HG03575 (cell line): ENCODE measurements around the gene FGFR2.
"Not testable (repeated sequence)": the region's sequence is repeated elsewhere in the genome, so short reads cannot be mapped to it uniquely, and the experiment has no call there.

Experiments used
- ATAC-seq: cut with Tn5 transposase; IDR thresholded peaks from one replicate; pipeline ENCODE4 v1.9.1; 2021; ENCODE audit not compliant: unreplicated experiment, insufficient number of reproducible peaks, low FRiP score; ENCODE audit errors: extremely low read depth

Gene FGFR2

DNA sequence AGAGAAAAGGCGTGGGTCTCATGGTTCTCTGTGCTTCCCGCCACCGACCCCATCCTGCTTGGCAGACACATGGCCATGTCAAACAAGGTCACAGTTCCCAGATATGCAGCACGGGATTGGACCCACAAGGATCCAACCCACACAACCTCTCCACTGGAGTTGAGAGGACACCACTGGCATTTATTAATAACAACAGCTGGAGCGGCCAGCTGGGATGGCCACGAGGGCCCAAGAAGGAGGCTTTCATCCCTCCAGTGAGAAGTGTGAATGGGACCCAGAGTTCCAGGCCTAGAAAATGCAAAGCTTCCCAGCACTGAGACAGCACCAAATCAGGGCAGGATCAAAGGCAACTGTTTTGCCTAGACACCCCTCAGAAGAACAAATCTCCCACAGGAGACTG is 31.5 kb downstream of the FGFR2 start:
- no peak for ATAC-seq

GRCh38 chr10:121559326-121560026 is 38.8 kb downstream of the FGFR2 start:
- ATAC-seq, result no peak

GRCh38 chr10:121558238-121558637 is 40.0 kb downstream of the FGFR2 start:
- no peak for ATAC-seq

- ATAC-seq, result no peak
These were observed 41.2 kb downstream of the FGFR2 start for GRCh38 chr10:121556918-121557573.

DNA sequence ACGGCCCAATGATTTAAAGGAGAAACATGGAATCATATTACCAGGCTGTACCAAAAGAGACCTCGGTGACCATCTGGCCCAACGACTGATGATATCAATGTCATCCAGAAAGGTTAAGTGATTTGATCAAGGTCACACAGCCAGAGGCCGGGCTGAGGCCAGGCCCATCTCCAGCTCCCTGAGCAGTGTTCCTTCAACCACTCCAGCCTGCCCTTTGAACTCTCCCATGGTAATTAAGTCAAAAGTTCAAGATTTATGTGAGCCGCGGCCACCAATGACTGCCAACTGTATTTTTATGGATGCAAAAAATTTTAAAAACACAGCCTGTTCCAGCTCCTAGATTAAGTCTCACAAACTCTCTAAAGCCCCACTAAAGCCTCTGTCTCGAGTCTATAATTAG is 41.8 kb downstream of the FGFR2 start:
- no peak for ATAC-seq

DNA sequence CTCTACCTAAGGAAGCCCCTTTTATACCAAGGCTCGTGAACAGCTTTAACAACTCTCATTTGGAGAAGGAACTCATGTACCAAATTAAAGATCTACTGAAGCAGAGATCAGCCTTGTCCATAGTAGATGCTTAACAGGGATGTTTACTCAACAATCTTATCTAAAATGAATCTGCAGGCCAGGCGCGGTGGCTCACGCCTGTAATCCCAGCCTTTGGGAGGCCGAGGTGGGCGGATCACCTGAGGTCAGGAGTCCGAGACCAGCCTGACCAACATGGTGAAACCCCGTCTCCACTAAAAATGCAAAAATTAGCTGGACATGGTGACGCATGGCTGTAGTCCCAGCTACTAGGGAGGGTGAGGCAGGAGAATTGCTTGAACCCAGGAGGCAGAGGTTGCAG is 43.3 kb downstream of the FGFR2 start:
- not testable (repeated sequence) for ATAC-seq

GRCh38 chr10:121553511-121554264 is 44.6 kb downstream of the FGFR2 start:
- ATAC-seq, result no peak

DNA sequence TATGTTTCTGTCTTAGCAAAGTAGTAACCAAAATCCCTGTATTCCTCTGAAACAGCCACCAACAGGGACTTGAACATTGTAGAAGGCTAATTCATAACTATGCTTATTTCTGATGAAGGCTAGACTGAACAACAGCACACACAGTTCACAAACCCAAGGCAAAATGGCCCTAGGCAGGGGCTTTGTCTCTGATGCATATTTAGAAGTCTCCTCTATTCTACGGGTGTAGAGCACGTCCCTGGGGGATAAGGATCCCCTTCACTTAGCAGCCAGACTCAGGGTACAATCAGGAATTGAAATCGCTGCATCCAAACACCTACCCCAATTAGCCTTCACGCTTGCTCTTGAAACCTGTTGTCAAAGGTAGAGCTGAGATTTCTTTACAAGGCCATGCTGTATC is 45.5 kb downstream of the FGFR2 start:
- no peak for ATAC-seq

- no peak for ATAC-seq
These were observed 46.9 kb downstream of the FGFR2 start for GRCh38 chr10:121551210-121551885.

- no peak for ATAC-seq
These were observed 53.9 kb downstream of the FGFR2 start for GRCh38 chr10:121544301-121544869.

DNA sequence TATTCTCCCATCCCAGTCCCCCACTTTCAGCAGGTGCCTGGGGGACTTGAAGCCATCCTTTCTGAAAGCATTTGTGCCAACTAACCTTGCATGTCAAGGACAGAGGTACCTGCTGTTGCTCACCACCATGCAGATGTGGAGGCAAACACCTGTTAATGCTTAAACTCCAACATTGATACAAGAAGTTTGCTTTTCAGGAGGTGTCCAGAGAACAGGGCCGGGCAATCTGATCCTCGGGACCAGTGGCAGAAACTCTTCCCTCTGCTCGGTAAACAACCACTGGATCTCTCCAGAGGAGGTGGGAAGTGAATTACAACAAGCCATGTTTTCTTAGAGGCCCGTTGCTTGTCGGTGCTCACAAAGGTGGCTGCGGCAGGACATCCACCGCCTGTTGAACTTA is 54.7 kb downstream of the FGFR2 start:
- no peak for ATAC-seq

- ATAC-seq, result no peak
These were observed 56.7 kb downstream of the FGFR2 start for GRCh38 chr10:121541450-121542120.

DNA sequence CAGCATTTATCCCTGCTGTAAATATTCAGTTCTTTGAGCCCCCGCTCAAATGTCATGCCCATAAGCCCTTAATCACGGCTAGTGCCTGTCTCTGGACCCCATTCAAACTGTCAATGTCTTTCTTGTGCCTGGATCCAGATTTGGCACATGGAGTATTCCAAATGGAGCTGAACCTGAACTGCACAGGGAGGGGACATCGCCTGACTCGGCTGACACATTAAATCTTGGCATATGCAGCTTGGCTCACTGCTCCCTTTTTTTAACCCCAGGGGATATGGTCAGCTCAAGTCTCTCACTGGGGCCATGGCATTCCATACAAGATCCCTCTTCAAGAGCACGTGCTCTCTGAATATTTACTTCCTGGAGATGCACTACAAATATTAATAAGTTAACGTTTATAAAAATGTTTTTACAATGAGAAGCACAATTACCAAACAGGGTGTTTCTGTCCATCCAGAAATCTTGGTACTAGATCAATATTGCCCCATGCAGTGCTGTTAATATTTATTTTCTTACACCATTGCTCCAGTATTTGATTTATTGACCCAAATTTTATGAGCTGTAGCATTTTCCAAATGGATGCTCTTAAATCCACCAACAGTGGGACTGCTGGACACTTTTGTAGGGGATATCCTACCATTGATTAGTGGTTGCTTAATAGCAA is 57.4 kb downstream of the FGFR2 start:
- no peak for ATAC-seq

DNA sequence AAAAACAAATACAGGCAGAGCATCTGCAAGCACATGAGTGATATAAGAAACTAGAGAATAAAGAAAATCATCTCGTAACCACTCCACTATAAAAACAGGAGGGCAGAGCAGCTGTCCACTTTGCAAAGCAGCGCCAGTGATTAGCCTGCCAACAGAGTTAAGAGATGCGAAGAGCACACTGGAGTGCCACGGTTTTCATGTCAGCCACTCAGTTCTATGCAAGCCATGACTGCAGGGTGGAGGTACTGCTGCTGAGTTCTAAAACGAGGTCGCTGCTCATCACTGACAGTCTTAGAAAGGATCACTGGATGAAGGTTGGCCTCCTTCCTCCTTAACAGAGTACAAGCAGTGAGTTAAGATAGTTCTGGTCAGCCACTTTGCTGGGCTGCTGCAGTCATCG is 58.5 kb downstream of the FGFR2 start:
- ATAC-seq, result no peak

DNA sequence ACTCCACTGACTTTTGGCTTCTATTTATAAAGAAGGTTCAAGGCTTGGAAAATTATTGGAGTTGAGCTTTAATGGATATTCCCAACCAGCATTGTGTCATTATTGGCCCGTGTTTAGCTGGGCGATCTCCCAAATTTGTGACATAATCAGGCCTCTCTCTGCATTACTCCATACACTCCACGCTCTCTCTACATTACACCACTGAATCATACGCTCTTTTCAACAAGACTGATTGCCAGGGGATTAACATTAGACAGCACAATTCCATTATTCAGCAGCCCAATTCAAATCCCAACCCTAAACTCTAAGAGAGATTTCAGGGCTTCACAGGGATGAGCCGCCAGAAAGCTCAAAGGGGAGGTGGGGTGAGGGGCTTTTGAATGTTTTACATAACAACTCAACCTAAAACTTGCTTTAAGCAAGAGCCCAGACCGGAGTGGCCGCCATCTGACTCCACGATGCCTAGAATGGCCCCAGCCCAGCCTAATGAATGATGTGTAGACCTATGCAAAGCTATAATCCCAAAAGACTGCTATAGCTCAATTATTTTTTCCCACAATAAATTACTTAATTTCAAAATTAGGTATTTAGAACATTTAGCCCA is 61.8 kb downstream of the FGFR2 start:
- no peak for ATAC-seq

- ATAC-seq, result no peak
These were observed 62.9 kb downstream of the FGFR2 start for GRCh38 chr10:121535381-121535780.

GRCh38 chr10:121532292-121532864 is 65.9 kb downstream of the FGFR2 start:
- ATAC-seq, result no peak

GRCh38 chr10:121531830-121532178 is 66.4 kb downstream of the FGFR2 start:
- ATAC-seq, result no peak
